ENCODE data around the gene RTN4IP1.

- TF ChIP-seq CTCF (IDR thresholded peaks at IDR 0.05) (no peak), POLR2A (IDR thresholded peaks at IDR 0.05) (no peak)
Observed at GRCh38 chr6:106619223-106619622, 10.1 kb downstream of the RTN4IP1 start.
